ENCODE results near the gene TEKT1. TPM values are rescaled to one million over a fixed set of nuclear protein-coding genes. Genes with fewer than 3 reads are reported as not detected.
"Not testable (repeated sequence)": the region's sequence is repeated elsewhere in the genome, so short reads cannot be mapped to it uniquely, and the experiment has no call there.

TEKT1 gene
- not detected for total RNA-seq

DNA sequence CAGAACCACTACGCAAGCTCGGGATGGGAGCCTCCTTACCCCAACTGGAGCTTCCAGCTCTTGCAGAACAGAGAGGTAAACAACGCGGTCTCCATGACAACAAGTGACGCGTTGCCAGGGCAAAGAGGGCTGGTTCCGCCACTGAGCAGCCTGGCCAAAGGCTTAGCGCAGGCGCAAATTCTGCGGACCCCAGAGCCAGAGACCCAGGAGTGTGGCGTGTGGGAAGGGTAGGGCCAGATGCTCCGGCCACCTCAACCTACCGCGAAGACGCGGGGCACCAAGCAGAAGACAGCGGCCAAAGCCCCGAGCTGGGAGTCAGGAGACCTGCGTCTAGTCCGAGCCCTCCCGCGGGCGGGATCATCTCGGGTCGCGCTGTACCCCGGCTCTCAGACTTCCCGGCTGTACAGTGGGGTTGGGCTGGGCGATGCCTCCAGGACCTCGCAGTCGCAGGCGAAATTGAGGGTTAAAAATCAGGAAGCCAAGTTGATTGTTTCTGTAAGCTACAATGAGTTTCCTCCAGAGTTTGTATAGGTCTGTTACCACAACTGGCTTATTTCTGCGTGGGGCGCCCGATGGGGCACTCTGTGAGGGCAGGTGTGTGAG is at the start of gene TEKT1:
TEKT1 (minus strand) TSS at position 69 of the 603 bp plus-strand sequence. CDS start 1,353 bp downstream, outside the sequence.
- no peaks in the 10 kb centered on the region for H3K9me3 Mint-ChIP-seq
- H3K4me1 Mint-ChIP-seq: peaks cover 5% of the 10 kb centered on the region
- peaks cover 61% of the 10 kb centered on the region for H3K27me3 Mint-ChIP-seq
- H3K27ac Mint-ChIP-seq: no peak within 1 kb of the TSS
- ChIA-PET CTCF (interaction anchor here (1.0 to 1.6 kb wide), 3 partner anchors 12 to 173 kb away, joined by 4 to 10 read pairs (median 4); no protein-coding TSS in a partner anchor), POLR2A (interaction anchor here (0.6 to 1.0 kb wide), 2 partner anchors 68 to 75 kb away, joined by 3 read pairs; no protein-coding TSS in a partner anchor)
- H3K36me3 Mint-ChIP-seq (ENCODE audit: low read depth): no peaks in the 10 kb centered on the region
- peak within 1 kb of the TSS; percentile 45 for H3K4me3 Mint-ChIP-seq
- peak; percentile 70 for DNase-seq

DNA sequence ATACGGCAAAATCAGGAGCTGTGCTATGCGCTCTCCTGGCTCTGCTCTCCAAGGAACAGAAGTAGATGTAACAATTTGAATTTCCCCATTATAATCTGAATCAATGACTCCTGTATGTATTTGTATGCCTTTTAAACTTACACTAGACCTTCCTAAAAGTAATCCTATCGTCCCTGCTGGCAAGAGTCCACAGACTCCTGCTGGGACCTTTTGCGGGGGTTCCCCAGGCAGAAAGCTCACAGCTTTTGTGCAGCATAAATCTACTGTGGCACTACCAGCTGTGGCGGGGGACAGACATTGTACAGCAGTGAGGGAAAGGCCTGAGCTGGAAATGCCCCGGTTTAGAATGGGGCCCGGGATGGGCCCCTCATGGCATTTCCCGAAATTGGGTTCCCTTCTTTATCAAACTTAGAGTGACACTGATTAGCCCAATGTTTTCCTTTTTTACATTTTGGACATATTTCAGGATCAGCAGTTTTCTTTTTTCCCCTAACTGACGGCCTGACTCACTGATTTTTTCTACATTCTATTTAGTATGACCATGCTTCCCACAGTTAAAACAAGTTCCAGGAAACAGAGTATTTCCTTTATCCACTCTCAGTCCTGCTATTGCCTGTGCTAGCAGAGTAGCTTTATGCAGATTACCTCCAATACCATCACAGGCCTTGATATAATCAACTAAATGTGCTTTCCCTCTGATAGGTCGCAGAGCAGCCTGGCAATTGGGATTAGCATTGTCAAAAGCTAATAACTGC is 47.9 kb upstream of the TEKT1 start:
- H3K9me3 Mint-ChIP-seq; H3K4me3 Mint-ChIP-seq; POLR2A ChIA-PET; DNase-seq; CTCF ChIA-PET; H3K27ac Mint-ChIP-seq; H3K4me1 Mint-ChIP-seq; H3K36me3 Mint-ChIP-seq (ENCODE audit: low read depth): not testable (repeated sequence)
- peaks cover 48% of the 10 kb centered on the region for H3K27me3 Mint-ChIP-seq

DNA sequence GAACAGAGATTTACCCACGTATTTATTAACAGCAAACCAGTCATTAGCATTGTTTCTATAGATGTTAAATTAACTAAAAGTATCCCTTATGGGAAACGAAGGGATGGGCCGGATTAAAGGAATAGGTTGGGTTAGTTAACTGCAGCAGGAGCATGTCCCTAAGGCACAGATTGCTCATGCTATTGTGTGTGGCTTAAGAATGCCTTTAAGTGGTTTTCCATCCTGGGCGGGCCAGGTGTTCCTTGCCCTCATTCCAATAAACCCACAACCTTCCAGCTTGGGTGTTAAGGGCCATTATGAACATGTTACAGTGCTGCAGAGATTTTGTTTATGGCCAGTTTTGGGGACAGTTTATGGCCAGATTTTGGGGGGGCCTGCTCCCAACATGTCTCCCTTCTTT is 43.7 kb upstream of the TEKT1 start:
- DNase-seq; H3K4me1 Mint-ChIP-seq; H3K27ac Mint-ChIP-seq; CTCF ChIA-PET; H3K9me3 Mint-ChIP-seq; H3K36me3 Mint-ChIP-seq (ENCODE audit: low read depth); H3K4me3 Mint-ChIP-seq; POLR2A ChIA-PET: not testable (repeated sequence)
- peaks cover 32% of the 10 kb centered on the region for H3K27me3 Mint-ChIP-seq

DNA sequence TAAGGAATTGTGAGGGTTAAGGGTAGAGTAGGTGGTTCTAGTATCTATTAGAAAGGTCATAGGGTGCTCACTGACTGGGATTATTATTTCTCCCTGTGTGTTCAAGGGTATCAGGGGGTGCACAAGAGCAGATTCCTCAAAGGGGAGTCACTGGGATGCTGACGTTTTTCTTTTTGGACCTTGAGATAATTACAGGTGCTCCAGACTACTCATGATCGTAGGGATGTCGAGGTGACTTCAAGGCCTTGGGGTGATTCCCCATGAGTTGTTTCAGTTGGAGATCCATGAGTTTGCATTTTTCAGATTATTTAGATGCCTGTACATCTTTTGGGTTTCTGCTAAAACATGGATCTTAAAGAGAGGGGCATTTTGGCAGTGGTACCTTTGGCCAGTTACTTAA is 41.4 kb upstream of the TEKT1 start:
- H3K27me3 Mint-ChIP-seq: peaks cover 26% of the 10 kb centered on the region
- no peaks in the 10 kb centered on the region for H3K4me1 Mint-ChIP-seq
- POLR2A ChIA-PET: no interaction called here
- CTCF ChIA-PET: no interaction called here
- no peak overlapping the region for H3K27ac Mint-ChIP-seq
- H3K4me3 Mint-ChIP-seq: no peak overlapping the region
- no peaks in the 10 kb centered on the region for H3K9me3 Mint-ChIP-seq
- no peak for DNase-seq
- H3K36me3 Mint-ChIP-seq (ENCODE audit: low read depth): no peaks in the 10 kb centered on the region

DNA sequence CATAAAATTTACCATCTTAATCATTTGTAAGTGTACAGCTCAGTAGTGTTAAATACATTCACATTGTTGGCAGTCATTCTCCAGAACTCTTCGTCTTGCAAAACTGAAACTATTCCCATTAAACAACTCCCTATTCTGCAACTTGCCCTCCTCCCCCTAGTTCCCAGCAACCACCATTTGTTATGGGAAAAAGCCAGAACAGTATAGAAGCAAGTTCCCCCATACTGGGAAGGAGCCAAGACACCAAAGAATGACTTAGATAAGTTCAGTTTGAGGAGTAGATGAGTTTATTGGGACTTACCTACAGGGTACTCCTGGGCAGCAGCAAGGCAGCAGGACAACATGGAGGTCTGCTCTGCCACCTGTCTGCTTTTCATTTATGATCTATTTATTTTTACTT is 39.3 kb upstream of the TEKT1 start:
- no peaks in the 10 kb centered on the region for H3K36me3 Mint-ChIP-seq (ENCODE audit: low read depth)
- no peak for DNase-seq
- H3K27me3 Mint-ChIP-seq: peaks cover 18% of the 10 kb centered on the region
- CTCF ChIA-PET: no interaction called here
- no peak overlapping the region for H3K27ac Mint-ChIP-seq
- no peaks in the 10 kb centered on the region for H3K9me3 Mint-ChIP-seq
- H3K4me1 Mint-ChIP-seq: no peaks in the 10 kb centered on the region
- no peak overlapping the region for H3K4me3 Mint-ChIP-seq
- POLR2A ChIA-PET: no interaction called here

DNA sequence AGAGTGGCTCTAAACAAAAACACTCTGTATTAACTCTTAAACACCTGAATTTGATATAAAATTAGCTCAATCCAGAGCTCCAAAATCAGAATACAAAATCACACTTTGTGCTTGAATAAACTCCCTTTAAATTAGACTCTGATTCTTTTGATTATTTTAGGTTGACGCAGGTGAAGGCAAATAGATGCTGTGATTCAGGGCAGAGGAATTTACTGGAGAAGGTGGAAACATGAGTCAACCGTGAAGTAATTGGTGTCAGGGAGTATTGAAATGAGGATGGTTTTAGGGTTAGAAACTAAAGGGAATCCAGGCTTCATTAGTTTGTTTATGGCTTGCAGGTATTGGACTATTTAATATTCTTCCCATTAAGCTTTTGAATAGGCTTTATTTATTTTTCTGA is 37.1 kb upstream of the TEKT1 start:
- POLR2A ChIA-PET: no interaction called here
- Mint-ChIP-seq H3K27ac (no peak overlapping the region), H3K36me3 (ENCODE audit: low read depth) (no peaks in the 10 kb centered on the region), H3K4me3 (no peak overlapping the region), H3K4me1 (no peaks in the 10 kb centered on the region), H3K9me3 (no peaks in the 10 kb centered on the region), H3K27me3 (peaks cover 26% of the 10 kb centered on the region)
- CTCF ChIA-PET: interaction anchor here (1.0 kb wide), 1 partner anchor 46 kb away, joined by 3 read pairs; no protein-coding TSS in a partner anchor
- DNase-seq: no peak

DNA sequence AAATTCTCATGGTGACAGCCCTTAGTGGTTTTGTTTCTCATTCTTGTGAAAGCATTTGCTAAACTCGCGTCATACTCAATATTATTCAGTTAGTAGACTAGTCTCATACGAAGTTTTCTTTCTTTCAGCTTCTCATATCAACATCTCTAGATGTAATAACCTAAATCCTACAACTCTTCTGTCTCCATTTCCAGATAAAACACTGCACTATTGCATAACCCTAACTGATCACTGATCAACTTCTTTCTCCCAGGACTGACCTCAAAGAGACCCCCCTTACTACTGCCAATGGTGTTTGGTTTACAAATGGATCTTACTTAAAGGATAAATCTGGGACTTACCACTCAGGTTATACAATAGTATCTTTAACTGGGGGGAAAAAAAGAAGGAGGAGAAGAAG is 36.3 kb upstream of the TEKT1 start:
- Mint-ChIP-seq H3K9me3 (no peaks in the 10 kb centered on the region), H3K27ac (no peak overlapping the region), H3K27me3 (peaks cover 28% of the 10 kb centered on the region), H3K36me3 (ENCODE audit: low read depth) (no peaks in the 10 kb centered on the region), H3K4me3 (no peak overlapping the region), H3K4me1 (no peaks in the 10 kb centered on the region)
- CTCF ChIA-PET: no interaction called here
- POLR2A ChIA-PET: no interaction called here
- no peak for DNase-seq

DNA sequence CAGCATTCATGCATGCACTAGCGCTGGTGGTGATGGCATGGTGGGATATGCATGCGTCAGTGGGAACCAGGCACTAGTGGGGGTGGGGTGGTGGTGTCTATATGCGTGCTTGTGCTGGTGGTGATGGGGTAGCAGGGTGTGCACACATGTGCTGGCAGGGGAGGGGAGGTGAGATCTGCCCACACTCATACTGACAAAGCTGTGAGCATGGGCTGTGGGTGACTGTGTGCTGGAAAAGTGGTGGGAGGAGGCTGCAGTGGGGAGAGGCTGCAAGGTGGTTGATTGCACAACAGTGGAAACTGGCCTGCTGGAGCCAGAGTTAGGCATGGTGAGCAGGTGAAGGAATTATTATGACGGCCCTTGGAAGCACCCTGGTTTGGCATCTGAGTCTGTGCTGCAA is 31.3 kb upstream of the TEKT1 start:
- H3K4me3 Mint-ChIP-seq: no peak overlapping the region
- ChIA-PET POLR2A (no interaction called here), CTCF (no interaction called here)
- H3K27me3 Mint-ChIP-seq: peaks cover 55% of the 10 kb centered on the region
- H3K4me1 Mint-ChIP-seq: no peaks in the 10 kb centered on the region
- H3K27ac Mint-ChIP-seq: no peak overlapping the region
- DNase-seq: no peak
- H3K36me3 Mint-ChIP-seq (ENCODE audit: low read depth): no peaks in the 10 kb centered on the region
- no peaks in the 10 kb centered on the region for H3K9me3 Mint-ChIP-seq

DNA sequence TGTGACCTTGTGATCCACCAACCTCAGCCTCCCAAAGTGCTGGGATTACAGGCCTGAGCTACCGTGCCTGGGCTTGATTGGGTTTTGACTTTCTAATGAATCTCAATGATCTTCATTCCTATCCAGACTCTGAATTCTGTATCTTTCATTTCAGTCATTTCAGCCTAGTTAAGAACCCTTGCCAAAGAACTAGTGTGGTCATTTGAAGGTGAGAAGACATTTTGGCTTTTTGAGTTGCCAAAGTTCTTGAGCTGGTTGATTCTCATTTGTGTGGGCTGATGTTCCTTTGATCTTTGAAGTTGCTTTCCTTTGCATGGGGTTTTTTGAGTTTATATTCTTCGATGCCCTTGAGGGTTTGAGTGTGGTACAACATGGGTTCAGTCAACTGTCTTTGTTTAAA is 30.6 kb upstream of the TEKT1 start:
- ChIA-PET CTCF (no interaction called here), POLR2A (no interaction called here)
- no peaks in the 10 kb centered on the region for H3K4me1 Mint-ChIP-seq
- H3K4me3 Mint-ChIP-seq: no peak overlapping the region
- no peaks in the 10 kb centered on the region for H3K9me3 Mint-ChIP-seq
- no peak overlapping the region for H3K27ac Mint-ChIP-seq
- H3K27me3 Mint-ChIP-seq: peaks cover 59% of the 10 kb centered on the region
- DNase-seq: no peak
- H3K36me3 Mint-ChIP-seq (ENCODE audit: low read depth): no peaks in the 10 kb centered on the region

DNA sequence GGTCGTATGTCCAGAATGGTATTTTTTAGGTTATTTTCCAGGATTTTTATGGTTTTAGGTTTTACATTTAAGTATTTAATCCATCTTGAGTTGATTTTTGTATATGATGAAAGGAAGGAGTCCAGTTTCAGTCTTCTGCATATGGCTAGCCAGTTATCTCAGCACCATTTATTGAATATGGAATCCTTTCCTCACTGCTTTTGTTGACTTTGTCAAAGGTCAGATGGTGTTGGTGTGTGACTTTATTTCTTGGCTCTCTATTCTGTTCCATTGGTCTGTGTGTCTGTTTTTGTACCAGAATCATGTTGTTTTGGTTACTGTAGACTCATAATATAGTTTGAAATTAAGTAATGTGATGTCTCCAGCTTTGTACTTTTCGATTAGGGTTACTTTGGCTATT is 26.4 kb upstream of the TEKT1 start:
- Mint-ChIP-seq H3K27me3 (peaks cover 61% of the 10 kb centered on the region), H3K36me3 (ENCODE audit: low read depth) (no peaks in the 10 kb centered on the region), H3K9me3 (no peaks in the 10 kb centered on the region), H3K27ac (no peak overlapping the region), H3K4me3 (no peak overlapping the region), H3K4me1 (no peaks in the 10 kb centered on the region)
- CTCF ChIA-PET: no interaction called here
- POLR2A ChIA-PET: no interaction called here
- no peak for DNase-seq

DNA sequence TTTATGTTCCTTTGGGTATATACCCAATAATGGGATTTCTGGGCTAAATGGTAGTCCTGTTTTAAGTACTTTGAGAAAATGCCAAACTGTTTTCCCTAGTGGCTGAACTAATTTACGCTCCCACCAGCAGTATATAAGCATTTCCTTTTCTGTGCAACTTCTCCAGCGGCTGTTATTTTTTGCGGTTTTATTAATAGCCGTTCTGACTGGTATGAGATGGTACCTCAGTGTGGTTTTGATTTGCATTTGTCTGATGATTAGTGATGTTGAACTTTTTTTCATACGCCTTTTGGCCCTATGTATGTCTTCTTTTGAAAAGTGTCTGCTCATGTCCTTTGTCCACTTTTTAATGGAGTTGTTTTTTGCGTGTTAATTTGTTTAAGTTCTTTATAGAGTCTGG is 25.8 kb upstream of the TEKT1 start:
- CTCF ChIA-PET: no interaction called here
- no peaks in the 10 kb centered on the region for H3K36me3 Mint-ChIP-seq (ENCODE audit: low read depth)
- H3K4me1 Mint-ChIP-seq: no peaks in the 10 kb centered on the region
- POLR2A ChIA-PET: no interaction called here
- peaks cover 59% of the 10 kb centered on the region for H3K27me3 Mint-ChIP-seq
- no peak overlapping the region for H3K27ac Mint-ChIP-seq
- no peak for DNase-seq
- H3K9me3 Mint-ChIP-seq: no peaks in the 10 kb centered on the region
- H3K4me3 Mint-ChIP-seq: no peak overlapping the region

DNA sequence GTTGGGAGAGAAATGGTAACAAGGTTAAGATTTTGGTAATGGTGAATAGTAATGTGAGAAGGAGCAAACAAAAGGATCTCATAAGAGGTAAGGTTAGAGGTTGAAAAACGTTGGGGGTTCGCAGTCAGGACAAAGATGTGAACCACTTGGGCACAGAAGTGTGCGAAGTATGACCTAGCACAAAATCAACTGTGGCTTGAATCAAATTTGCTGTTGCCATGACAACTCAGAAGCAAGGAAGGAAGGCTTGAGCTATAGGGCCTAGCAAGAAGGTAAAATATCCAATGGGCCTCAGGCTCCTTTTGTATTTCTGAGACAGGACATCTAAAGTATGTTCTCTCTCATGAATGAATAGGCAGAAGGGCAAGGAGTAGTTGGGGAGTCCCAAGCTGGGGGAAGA is 24.5 kb upstream of the TEKT1 start:
- no peaks in the 10 kb centered on the region for H3K36me3 Mint-ChIP-seq (ENCODE audit: low read depth)
- POLR2A ChIA-PET: no interaction called here
- CTCF ChIA-PET: interaction anchor here (0.6 kb wide), 1 partner anchor 290 kb away, joined by 4 read pairs; no protein-coding TSS in a partner anchor

DNA sequence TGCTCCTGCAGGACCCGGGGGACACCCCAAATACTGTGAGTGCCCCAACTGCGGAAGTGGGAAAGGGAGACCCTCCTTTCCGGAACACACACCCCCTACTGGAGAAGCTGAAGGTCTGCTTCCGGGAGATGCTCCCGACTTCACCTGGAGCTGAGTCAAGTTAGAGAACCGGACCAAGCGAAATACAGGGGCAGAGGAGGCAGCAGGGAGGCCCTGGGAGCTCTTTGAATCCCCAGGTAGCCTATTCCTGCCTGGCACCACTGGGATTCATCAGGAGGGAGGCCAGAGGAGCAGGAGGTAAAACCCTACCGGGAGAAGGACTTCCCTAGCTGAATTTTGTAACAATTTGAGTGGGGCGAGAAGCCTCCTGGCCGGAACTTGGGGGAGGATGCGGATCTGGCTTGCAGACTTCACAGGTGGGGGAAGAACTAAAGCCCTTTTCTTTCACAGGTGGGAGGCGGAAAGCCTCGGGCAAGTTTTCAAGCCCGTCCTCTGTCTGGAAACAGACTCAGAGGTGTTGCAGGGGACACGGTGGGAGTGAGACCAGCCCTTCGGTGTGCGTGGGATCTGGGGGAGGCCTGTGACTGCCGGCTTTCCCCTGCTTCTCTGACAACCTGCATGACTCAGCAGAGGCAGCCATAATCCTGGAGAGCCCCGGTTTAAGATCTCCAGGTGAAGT is 22.4 kb upstream of the TEKT1 start:
- POLR2A ChIA-PET: no interaction called here
- Mint-ChIP-seq H3K27ac (no peak overlapping the region), H3K27me3 (peaks cover 47% of the 10 kb centered on the region)

More for the DNA sequence above, 24.5 kb upstream of the TEKT1 start:
- Mint-ChIP-seq H3K9me3 (no peaks in the 10 kb centered on the region), H3K27ac (no peak overlapping the region), H3K27me3 (peaks cover 56% of the 10 kb centered on the region), H3K4me1 (no peaks in the 10 kb centered on the region), H3K4me3 (no peak overlapping the region)
- no peak for DNase-seq

More for the DNA sequence above, 22.4 kb upstream of the TEKT1 start:
- no peak for DNase-seq
- CTCF ChIA-PET: interaction anchor here (0.6 to 2.1 kb wide), 3 partner anchors 11 to 239 kb away, joined by 4 to 18 read pairs (median 4); no protein-coding TSS in a partner anchor
- H3K4me3 Mint-ChIP-seq: no peak overlapping the region
- no peaks in the 10 kb centered on the region for H3K4me1 Mint-ChIP-seq
- H3K36me3 Mint-ChIP-seq (ENCODE audit: low read depth): no peaks in the 10 kb centered on the region
- no peaks in the 10 kb centered on the region for H3K9me3 Mint-ChIP-seq
